HepG2 (cell line): ENCODE data around the gene RHOBTB3. TPM values are rescaled to one million over a fixed set of nuclear protein-coding genes. Genes with fewer than 3 reads are reported as not detected.

Experiments
- GTF3A ChIP-seq: sonication (generic); formaldehyde crosslinking; conservative IDR thresholded peaks from 2 replicates; pipeline ENCODE4 v1.4.0; 2020; ENCODE audit warnings: mild to moderate bottlenecking, missing genetic modification reagents
- KLF13 ChIP-seq: sonication (generic); formaldehyde crosslinking; IDR thresholded peaks from 2 replicates; pipeline ENCODE4 v1.4.0; 2020; ENCODE audit warnings: mild to moderate bottlenecking, missing genetic modification reagents
- REL ChIP-seq: sonication (generic); formaldehyde crosslinking; conservative IDR thresholded peaks from 2 replicates; pipeline ENCODE4 v1.8.0; 2022; ENCODE audit warnings: mild to moderate bottlenecking, missing genetic modification reagents, moderate library complexity
- SKI ChIP-seq: fragments of 450-650 bp; IDR thresholded peaks from one replicate; pipeline ENCODE4 v1.6.1; 2018; ENCODE audit warnings: mild to moderate bottlenecking; ENCODE audit not compliant: partially characterized antibody
- ZIK1 ChIP-seq: sonication (generic); formaldehyde crosslinking; IDR thresholded peaks from 2 replicates; pipeline ENCODE4 v1.5.0; 2020; ENCODE audit warnings: mild to moderate bottlenecking, low read depth, missing genetic modification reagents, borderline replicate concordance
- ZNF530 ChIP-seq: sonication (generic); formaldehyde crosslinking; IDR thresholded peaks from 2 replicates; pipeline ENCODE4 v1.5.0; 2020; ENCODE audit warnings: low read depth, mild to moderate bottlenecking, missing genetic modification reagents
- ZNF550 ChIP-seq: sonication (generic); formaldehyde crosslinking; IDR thresholded peaks from 2 replicates; pipeline ENCODE4 v1.4.0; 2020; ENCODE audit warnings: mild to moderate bottlenecking, missing genetic modification reagents, borderline replicate concordance
- ZSCAN9 ChIP-seq: IDR thresholded peaks from 2 replicates; pipeline ENCODE4 v1.6.1; 2016; ENCODE audit warnings: borderline replicate concordance
- polyA plus RNA-seq, 8 experiments: library from polyadenylated mRNA; depleted of rRNA in 3 of 8; stranded (reverse) in 7 of 8; unstranded in 1 of 8; fragments of >200 nt; fragmentation: Illumina TruSeq in 4 of 8; extraction: Trizol in 4 of 8; gene quantifications; 2 replicates each; pipeline versions ENCODE4 v1.2.1 to v1.2.3, GENCODE V29; 2011 to 2016; ENCODE audit warnings: low read depth in 4 of 8, missing spikeins in 1 of 8, mixed read lengths in 1 of 8; ENCODE audit not compliant: insufficient read depth in 1 of 8
- total RNA-seq, 5 experiments: library from RNA; depleted of rRNA; stranded (reverse); fragments of >200 nt; fragmentation: Illumina TruSeq; extraction: Trizol; gene quantifications; 2 replicates each; pipeline ENCODE4 v1.2.3, GENCODE V29; 2016; ENCODE audit warnings: low read depth in 1 of 5
- TF ChIP-seq, protein P1 (sequence below): sonication (generic); formaldehyde crosslinking; IDR thresholded peaks from 2 replicates; pipeline ENCODE4 v1.4.0; 2020; ENCODE audit warnings: missing genetic modification reagents
- TF ChIP-seq, protein P2 (sequence below): sonication (generic); formaldehyde crosslinking; IDR thresholded peaks from 2 replicates; pipeline ENCODE4 v1.4.0; 2020; ENCODE audit warnings: missing genetic modification reagents
- TF ChIP-seq, protein P3 (sequence below): IDR thresholded peaks from 2 replicates; pipeline ENCODE4 v1.4.0; 2020; ENCODE audit warnings: mild to moderate bottlenecking, missing genetic modification reagents
- TF ChIP-seq, protein P4 (sequence below): sonication (generic); formaldehyde crosslinking; IDR thresholded peaks from 2 replicates; pipeline ENCODE4 v1.4.0; 2020; ENCODE audit warnings: missing genetic modification reagents
- TF ChIP-seq, protein P5 (sequence below): sonication (generic); formaldehyde crosslinking; IDR thresholded peaks from 2 replicates; pipeline ENCODE4 v1.4.0; 2020; ENCODE audit warnings: missing genetic modification reagents
- TF ChIP-seq, protein P6 (sequence below): sonication (generic); formaldehyde crosslinking; IDR thresholded peaks from 2 replicates; pipeline ENCODE4 v1.4.0; 2020; ENCODE audit warnings: missing genetic modification reagents

RHOBTB3 gene
- total and polyA plus RNA-seq, 2 of the 13 experiments (the other 11 are each of a cell fraction or from before 2014, with no cell fraction given), result 31.6 to 35.4 TPM

DNA sequence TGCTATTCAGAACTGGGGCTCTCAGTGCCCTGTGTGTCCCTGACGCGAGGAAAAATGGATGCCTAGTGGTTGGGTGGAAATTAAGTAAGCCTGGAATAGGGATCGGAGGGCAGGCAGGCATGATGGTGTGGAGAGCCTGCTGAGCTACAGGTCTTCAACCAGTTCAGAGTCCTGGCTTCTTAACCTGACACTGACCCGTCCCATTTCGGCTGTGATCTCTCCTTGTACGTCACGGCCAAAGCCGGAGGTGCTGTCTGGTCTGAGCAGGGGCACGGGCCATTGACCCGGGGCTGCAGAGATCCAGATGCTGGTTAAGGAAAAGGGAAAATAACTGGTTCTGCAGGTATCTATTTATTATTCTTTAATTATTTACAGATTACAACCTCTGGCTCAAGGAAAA, 27.9 kb downstream of the RHOBTB3 start (continued):
- TF ChIP-seq ZIK1 (CRISPR knock-in tag), result no peak
- no peak for TF ChIP-seq KLF13 (CRISPR knock-in tag)
- no peak for TF ChIP-seq GTF3A (CRISPR knock-in tag)
- TF ChIP-seq SKI, result peak; percentile 96
- TF ChIP-seq, protein P1, sequence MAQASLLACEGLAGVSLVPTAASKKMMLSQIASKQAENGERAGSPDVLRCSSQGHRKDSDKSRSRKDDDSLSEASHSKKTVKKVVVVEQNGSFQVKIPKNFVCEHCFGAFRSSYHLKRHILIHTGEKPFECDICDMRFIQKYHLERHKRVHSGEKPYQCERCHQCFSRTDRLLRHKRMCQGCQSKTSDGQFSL, result no peak
- TF ChIP-seq, protein P2, sequence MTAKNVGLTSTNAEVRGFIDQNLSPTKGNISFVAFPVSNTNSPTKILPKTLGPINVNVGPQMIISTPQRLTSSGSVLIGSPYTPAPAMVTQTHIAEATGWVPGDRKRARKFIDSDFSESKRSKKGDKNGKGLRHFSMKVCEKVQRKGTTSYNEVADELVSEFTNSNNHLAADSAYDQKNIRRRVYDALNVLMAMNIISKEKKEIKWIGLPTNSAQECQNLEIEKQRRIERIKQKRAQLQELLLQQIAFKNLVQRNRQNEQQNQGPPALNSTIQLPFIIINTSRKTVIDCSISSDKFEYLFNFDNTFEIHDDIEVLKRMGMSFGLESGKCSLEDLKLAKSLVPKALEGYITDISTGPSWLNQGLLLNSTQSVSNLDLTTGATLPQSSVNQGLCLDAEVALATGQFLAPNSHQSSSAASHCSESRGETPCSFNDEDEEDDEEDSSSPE (CRISPR knock-in tag), result no peak
- TF ChIP-seq, protein P3, sequence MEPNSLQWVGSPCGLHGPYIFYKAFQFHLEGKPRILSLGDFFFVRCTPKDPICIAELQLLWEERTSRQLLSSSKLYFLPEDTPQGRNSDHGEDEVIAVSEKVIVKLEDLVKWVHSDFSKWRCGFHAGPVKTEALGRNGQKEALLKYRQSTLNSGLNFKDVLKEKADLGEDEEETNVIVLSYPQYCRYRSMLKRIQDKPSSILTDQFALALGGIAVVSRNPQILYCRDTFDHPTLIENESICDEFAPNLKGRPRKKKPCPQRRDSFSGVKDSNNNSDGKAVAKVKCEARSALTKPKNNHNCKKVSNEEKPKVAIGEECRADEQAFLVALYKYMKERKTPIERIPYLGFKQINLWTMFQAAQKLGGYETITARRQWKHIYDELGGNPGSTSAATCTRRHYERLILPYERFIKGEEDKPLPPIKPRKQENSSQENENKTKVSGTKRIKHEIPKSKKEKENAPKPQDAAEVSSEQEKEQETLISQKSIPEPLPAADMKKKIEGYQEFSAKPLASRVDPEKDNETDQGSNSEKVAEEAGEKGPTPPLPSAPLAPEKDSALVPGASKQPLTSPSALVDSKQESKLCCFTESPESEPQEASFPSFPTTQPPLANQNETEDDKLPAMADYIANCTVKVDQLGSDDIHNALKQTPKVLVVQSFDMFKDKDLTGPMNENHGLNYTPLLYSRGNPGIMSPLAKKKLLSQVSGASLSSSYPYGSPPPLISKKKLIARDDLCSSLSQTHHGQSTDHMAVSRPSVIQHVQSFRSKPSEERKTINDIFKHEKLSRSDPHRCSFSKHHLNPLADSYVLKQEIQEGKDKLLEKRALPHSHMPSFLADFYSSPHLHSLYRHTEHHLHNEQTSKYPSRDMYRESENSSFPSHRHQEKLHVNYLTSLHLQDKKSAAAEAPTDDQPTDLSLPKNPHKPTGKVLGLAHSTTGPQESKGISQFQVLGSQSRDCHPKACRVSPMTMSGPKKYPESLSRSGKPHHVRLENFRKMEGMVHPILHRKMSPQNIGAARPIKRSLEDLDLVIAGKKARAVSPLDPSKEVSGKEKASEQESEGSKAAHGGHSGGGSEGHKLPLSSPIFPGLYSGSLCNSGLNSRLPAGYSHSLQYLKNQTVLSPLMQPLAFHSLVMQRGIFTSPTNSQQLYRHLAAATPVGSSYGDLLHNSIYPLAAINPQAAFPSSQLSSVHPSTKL, result peak; percentile 67
- no peak for TF ChIP-seq REL
- no peak for TF ChIP-seq ZNF550 (CRISPR knock-in tag)
- TF ChIP-seq ZNF530, result no peak
- TF ChIP-seq, protein P4, sequence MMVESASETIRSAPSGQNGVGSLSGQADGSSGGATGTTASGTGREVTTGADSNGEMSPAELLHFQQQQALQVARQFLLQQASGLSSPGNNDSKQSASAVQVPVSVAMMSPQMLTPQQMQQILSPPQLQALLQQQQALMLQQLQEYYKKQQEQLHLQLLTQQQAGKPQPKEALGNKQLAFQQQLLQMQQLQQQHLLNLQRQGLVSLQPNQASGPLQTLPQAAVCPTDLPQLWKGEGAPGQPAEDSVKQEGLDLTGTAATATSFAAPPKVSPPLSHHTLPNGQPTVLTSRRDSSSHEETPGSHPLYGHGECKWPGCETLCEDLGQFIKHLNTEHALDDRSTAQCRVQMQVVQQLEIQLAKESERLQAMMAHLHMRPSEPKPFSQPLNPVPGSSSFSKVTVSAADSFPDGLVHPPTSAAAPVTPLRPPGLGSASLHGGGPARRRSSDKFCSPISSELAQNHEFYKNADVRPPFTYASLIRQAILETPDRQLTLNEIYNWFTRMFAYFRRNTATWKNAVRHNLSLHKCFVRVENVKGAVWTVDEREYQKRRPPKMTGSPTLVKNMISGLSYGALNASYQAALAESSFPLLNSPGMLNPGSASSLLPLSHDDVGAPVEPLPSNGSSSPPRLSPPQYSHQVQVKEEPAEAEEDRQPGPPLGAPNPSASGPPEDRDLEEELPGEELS (CRISPR knock-in tag), result peak; percentile 49
- TF ChIP-seq, protein P5, sequence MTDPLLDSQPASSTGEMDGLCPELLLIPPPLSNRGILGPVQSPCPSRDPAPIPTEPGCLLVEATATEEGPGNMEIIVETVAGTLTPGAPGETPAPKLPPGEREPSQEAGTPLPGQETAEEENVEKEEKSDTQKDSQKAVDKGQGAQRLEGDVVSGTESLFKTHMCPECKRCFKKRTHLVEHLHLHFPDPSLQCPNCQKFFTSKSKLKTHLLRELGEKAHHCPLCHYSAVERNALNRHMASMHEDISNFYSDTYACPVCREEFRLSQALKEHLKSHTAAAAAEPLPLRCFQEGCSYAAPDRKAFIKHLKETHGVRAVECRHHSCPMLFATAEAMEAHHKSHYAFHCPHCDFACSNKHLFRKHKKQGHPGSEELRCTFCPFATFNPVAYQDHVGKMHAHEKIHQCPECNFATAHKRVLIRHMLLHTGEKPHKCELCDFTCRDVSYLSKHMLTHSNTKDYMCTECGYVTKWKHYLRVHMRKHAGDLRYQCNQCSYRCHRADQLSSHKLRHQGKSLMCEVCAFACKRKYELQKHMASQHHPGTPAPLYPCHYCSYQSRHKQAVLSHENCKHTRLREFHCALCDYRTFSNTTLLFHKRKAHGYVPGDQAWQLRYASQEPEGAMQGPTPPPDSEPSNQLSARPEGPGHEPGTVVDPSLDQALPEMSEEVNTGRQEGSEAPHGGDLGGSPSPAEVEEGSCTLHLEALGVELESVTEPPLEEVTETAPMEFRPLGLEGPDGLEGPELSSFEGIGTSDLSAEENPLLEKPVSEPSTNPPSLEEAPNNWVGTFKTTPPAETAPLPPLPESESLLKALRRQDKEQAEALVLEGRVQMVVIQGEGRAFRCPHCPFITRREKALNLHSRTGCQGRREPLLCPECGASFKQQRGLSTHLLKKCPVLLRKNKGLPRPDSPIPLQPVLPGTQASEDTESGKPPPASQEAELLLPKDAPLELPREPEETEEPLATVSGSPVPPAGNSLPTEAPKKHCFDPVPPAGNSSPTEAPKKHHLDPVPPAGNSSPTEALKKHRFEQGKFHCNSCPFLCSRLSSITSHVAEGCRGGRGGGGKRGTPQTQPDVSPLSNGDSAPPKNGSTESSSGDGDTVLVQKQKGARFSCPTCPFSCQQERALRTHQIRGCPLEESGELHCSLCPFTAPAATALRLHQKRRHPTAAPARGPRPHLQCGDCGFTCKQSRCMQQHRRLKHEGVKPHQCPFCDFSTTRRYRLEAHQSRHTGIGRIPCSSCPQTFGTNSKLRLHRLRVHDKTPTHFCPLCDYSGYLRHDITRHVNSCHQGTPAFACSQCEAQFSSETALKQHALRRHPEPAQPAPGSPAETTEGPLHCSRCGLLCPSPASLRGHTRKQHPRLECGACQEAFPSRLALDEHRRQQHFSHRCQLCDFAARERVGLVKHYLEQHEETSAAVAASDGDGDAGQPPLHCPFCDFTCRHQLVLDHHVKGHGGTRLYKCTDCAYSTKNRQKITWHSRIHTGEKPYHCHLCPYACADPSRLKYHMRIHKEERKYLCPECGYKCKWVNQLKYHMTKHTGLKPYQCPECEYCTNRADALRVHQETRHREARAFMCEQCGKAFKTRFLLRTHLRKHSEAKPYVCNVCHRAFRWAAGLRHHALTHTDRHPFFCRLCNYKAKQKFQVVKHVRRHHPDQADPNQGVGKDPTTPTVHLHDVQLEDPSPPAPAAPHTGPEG, result no peak
- no peak for TF ChIP-seq ZSCAN9 (CRISPR knock-in tag)
- TF ChIP-seq, protein P6, sequence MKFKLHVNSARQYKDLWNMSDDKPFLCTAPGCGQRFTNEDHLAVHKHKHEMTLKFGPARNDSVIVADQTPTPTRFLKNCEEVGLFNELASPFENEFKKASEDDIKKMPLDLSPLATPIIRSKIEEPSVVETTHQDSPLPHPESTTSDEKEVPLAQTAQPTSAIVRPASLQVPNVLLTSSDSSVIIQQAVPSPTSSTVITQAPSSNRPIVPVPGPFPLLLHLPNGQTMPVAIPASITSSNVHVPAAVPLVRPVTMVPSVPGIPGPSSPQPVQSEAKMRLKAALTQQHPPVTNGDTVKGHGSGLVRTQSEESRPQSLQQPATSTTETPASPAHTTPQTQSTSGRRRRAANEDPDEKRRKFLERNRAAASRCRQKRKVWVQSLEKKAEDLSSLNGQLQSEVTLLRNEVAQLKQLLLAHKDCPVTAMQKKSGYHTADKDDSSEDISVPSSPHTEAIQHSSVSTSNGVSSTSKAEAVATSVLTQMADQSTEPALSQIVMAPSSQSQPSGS, result peak; percentile 18; the same call in 1 of the 2 replicates
